Esophagus squamous epithelium (tissue), 5 donors: ENCODE data around the gene SMDT1. TPM values are rescaled to one million over a fixed set of nuclear protein-coding genes. Genes with fewer than 3 reads are reported as not detected.
A peak's percentile ranks its signal among the peaks of the same experiment; 100 is the strongest.

Experiments used
- DNase-seq: peaks from one replicate; lab custom pipeline; 2025; lab: John Stamatoyannopoulos, UW
- H3K27ac ChIP-seq, 4 donors: fragments of 200-600 bp; sonication (generic); one replicate each; pipeline ENCODE4 v1.5.1; 2016 to 2019; ENCODE audit warnings: mild to moderate bottlenecking in 1 of 4
- H3K27me3 ChIP-seq, 4 donors: fragments of 200-600 bp; sonication (generic); 1 replicate in 3 of 4; 2 replicates in 1 of 4; pipeline versions ENCODE4 v1.5.1 to v1.6.0; 2017 to 2021; ENCODE audit warnings: antibody characterized with exemption in 1 of 4
- H3K36me3 ChIP-seq, 3 donors: fragments of 200-600 bp; sonication (generic); one replicate each; pipeline ENCODE4 v1.5.1; 2016 to 2019
- H3K4me1 ChIP-seq, 3 donors: fragments of 200-600 bp; sonication (generic); one replicate each; pipeline ENCODE4 v1.5.1; 2017 to 2019
- H3K4me3 ChIP-seq, 4 donors: fragments of 200-600 bp; sonication (generic); 1 replicate in 3 of 4; 2 replicates in 1 of 4; pipeline ENCODE4 v1.5.1; 2016 to 2019; ENCODE audit warnings: mild to moderate bottlenecking in 2 of 4, moderate library complexity in 1 of 4
- H3K9me3 ChIP-seq, 3 donors: fragments of 200-600 bp; sonication (generic); one replicate each; pipeline ENCODE4 v1.5.1; 2016 to 2019
- POLR2A ChIP-seq, 4 donors: fragments of 450-650 bp; IDR thresholded peaks; one replicate each; pipeline ENCODE4 v1.6.1; 2017; ENCODE audit warnings: antibody characterized with exemption in 4 of 4, mild to moderate bottlenecking in 4 of 4, moderate library complexity in 3 of 4
- WGBS, 2 donors: methylation state at CpG; one replicate each; pipeline ENCODE4 v1.1.5; 2018; 5-methylcytosine and 5-hydroxymethylcytosine counted together
- intact Hi-C: fragments of 100-400 bp; cut with DNase I; formaldehyde crosslinking; loops from one replicate; pipeline ENCODE4 v1.15.0; 2022
- total RNA-seq, 4 donors: library from RNA; depleted of rRNA; stranded (reverse); fragments of >200 nt; gene quantifications; one replicate each; pipeline ENCODE4 v1.1.0, GENCODE V29; 2016
- TF ChIP-seq, protein P1 (sequence below), 6 experiments: fragments of 450-650 bp in 4 of 6; fragments of 200-600 bp in 2 of 6; sonication (generic) in 2 of 6; IDR thresholded peaks; one replicate each; pipeline ENCODE4 v1.5.1; 2016 to 2019; ENCODE audit warnings: antibody characterized with exemption in 6 of 6, mild to moderate bottlenecking in 4 of 6, moderate library complexity in 4 of 6
- donor health status: DM: yes; HTN: yes; CAD: no.

The SMDT1 gene
- total RNA-seq, 4 donors from 2014 or later, result 4.9 to 15.4 (median 8.6) TPM

DNA sequence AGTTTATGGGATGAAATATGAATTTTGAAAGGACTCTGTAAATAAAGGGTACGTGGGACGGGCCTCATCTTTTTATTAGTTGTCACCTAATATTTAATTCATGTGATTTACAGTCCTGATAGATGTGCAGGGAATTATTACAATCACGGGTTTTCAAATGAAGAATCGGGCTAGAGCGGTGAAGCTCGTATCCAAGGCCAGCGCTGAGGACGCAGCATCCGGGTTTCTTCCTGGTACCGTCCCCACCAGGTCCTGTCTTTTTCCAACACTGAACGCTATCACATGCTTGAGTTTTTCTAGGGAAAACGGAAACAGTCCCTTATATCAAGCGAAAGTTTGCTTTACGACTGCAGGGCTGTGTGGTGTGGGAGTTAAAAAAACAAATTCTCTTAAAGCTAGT, 787 bp downstream of the SMDT1 start:
- TF ChIP-seq, protein P1, sequence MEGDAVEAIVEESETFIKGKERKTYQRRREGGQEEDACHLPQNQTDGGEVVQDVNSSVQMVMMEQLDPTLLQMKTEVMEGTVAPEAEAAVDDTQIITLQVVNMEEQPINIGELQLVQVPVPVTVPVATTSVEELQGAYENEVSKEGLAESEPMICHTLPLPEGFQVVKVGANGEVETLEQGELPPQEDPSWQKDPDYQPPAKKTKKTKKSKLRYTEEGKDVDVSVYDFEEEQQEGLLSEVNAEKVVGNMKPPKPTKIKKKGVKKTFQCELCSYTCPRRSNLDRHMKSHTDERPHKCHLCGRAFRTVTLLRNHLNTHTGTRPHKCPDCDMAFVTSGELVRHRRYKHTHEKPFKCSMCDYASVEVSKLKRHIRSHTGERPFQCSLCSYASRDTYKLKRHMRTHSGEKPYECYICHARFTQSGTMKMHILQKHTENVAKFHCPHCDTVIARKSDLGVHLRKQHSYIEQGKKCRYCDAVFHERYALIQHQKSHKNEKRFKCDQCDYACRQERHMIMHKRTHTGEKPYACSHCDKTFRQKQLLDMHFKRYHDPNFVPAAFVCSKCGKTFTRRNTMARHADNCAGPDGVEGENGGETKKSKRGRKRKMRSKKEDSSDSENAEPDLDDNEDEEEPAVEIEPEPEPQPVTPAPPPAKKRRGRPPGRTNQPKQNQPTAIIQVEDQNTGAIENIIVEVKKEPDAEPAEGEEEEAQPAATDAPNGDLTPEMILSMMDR (IDR thresholded peaks at IDR 0.05), result no peak
- TF ChIP-seq POLR2A (IDR thresholded peaks at IDR 0.05), result no peak
- Histone ChIP-seq H3K4me3 (peak overlapping the region; percentile 62 to 89 (median 75)), H3K27ac (peak overlapping the region; percentile 98 to 100 (median 100)), H3K9me3 (no peaks in the 10 kb centered on the region), H3K36me3 (peaks cover 7 to 61% (median 15%) of the 10 kb centered on the region in 3 donors), H3K4me1 (peaks cover 17 to 62% (median 25%) of the 10 kb centered on the region in 3 donors), H3K27me3 (no peaks in the 10 kb centered on the region)
- WGBS, 2 donors, result 1 to 5% methylated on average over 13 to 14 of the region's 14 CpGs
- no peak for DNase-seq
- intact Hi-C loops, result no loop called here

DNA sequence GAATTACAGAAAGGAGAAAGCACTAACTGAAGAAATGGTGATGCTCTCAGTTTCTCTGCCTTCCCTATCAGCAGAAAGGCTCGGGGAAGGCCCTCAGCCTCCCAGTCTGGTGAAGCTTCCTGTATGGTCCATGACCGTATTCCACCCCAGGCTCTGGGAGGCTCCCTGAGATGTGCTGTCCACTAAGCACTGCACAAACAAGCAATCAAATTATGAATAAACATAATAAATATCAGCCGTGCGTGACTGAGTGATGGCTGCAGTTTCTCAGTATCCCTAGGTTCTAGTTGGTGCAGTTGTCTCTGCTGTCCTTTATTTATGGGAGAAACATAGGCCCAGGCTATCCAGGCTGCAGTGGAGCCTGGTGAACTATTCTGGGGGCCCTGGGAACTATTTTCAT, 3.6 kb downstream of the SMDT1 start:
- no peak overlapping the region for H3K27ac ChIP-seq
- H3K4me3 ChIP-seq, result no peak overlapping the region
- H3K9me3 ChIP-seq, result no peaks in the 10 kb centered on the region
- peaks cover 14 to 62% (median 20%) of the 10 kb centered on the region in 3 donors for H3K36me3 ChIP-seq
- DNase-seq, result no peak
- H3K4me1 ChIP-seq, result peaks cover 14 to 62% (median 23%) of the 10 kb centered on the region in 3 donors
- intact Hi-C loops, result no loop called here
- 93 to 100% methylated on average over 3 to 4 of the region's 4 CpGs for WGBS, 2 donors
- TF ChIP-seq POLR2A (IDR thresholded peaks at IDR 0.05), result no peak
- TF ChIP-seq, protein P1 (IDR thresholded peaks at IDR 0.05), result no peak
- H3K27me3 ChIP-seq, result no peaks in the 10 kb centered on the region

DNA sequence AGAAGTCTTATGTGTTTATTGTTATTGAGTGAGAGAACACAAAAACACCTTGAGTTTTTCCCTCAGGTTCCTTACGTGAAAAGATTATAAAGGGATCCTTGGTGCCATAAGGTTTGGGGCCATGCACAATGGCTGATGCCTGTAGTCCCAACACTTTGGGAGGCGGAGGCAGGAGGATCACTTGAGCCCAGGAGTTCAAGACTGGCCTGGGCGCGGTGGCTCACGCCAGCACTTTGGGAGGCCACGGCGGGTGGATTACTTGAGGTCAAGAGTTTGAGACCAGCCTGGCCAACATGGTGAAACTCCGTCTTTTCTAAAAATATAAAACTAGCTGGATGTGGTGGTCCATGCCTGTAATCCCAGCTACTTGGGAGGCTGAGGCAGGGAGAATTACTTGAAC, 5.4 kb downstream of the SMDT1 start:
- H3K36me3 ChIP-seq, result peaks cover 14 to 58% (median 20%) of the 10 kb centered on the region in 3 donors
- WGBS, 2 donors, result 88 to 94% methylated on average over 6 to 8 of the region's 8 CpGs
- TF ChIP-seq, protein P1 (IDR thresholded peaks at IDR 0.05), result no peak
- no peak for TF ChIP-seq POLR2A (IDR thresholded peaks at IDR 0.05)
- H3K27me3 ChIP-seq, result no peaks in the 10 kb centered on the region
- H3K9me3 ChIP-seq, result no peaks in the 10 kb centered on the region
- no peak for DNase-seq
- peaks cover 5 to 65% (median 23%) of the 10 kb centered on the region in 3 donors for H3K4me1 ChIP-seq
- intact Hi-C loops, result no loop called here
- H3K4me3 ChIP-seq, result no peak overlapping the region
- no peak overlapping the region for H3K27ac ChIP-seq

DNA sequence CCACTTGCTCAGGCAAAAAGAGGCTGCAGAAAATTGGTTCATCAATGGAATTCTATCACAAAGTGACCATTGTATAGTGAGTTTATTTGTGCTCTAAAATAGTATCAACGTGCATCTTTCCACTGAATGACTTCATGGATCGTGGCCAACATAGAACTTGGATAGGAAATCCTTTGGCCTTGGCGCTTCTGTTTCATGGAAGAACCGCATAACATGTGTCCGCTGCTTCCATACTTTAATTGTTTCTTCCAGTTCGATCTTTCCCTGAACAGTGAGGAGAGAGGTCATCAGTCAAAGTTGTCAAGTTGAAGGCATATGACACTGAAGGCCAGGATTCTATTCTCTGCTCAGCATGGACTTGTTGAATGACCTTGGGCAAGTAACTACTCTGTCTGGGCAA, 6.6 kb downstream of the SMDT1 start:
- 65 to 67% methylated on average over 6 of the region's 6 CpGs for WGBS, 2 donors
- intact Hi-C loops, result no loop called here
- Histone ChIP-seq H3K27ac (no peak overlapping the region), H3K4me1 (peaks cover 0 to 58% (median 17%) of the 10 kb centered on the region in 3 donors), H3K36me3 (peaks cover 14 to 58% (median 20%) of the 10 kb centered on the region in 3 donors), H3K4me3 (no peak overlapping the region), H3K27me3 (no peaks in the 10 kb centered on the region), H3K9me3 (no peaks in the 10 kb centered on the region)
- TF ChIP-seq POLR2A (IDR thresholded peaks at IDR 0.05), result no peak
- TF ChIP-seq, protein P1 (IDR thresholded peaks at IDR 0.05), result no peak
- DNase-seq, result no peak

DNA sequence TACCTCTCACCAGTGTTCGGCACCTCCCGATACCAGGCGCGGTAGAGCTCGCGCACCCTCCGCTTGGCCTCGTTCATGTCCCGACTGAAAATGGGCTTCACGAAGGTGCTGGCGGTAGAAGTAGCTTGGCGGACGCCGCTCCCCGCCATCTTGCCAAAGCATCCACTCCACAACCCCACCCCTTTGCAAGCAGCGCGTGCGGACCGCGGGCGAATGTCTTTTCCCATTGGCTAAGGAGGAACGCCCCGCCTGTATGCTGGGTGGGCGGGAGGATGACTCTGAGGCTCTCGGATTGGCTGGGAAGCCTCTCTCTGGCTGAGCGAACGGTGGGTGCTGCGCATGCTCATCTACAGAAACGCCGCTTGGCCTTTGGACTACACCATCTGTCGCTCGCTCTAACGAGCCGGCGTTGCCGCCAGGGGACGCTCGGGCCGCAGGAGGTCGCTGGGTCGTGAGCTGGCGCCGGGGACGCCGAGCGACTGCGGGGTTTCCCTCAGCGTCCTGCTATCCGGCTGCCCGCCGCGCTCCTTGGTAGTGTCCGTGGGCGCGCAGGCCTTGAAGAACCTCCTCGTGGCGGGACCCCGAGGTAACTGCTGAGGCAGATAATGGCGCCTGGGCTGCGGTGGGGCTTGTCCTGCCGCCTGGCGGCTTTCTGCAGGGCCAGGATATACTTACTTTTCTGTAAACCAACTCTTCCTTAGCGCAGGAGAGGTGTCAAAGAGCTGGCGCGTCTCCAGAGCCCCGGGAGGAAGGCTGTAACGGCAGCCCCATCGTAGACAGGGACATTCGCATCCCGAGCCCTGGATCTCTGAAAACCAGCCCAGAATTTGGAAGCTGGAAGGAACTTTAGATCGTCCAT, 11.3 kb downstream of the SMDT1 start, which contains the start of gene NDUFA6:
TSS of gene NDUFA6 (minus strand) at position 177 of the 859 bp plus-strand sequence. CDS start at position 149, 28 bp downstream.
- peak; percentile 97 for DNase-seq

More for the DNA sequence above, 11.3 kb downstream of the SMDT1 start, which contains the start of gene NDUFA6:
- 0 to 1% methylated on average over 20 to 25 of the region's 71 CpGs for WGBS, 2 donors
- no peaks in the 10 kb centered on the region for H3K27me3 ChIP-seq
- H3K27ac ChIP-seq, result peak within 1 kb of the TSS; percentile 95 to 98 (median 98)
- H3K9me3 ChIP-seq, result no peaks in the 10 kb centered on the region
- TF ChIP-seq, protein P1 (IDR thresholded peaks at IDR 0.05), result peak; percentile 93 to 99 (median 97)
- peak in 3 of 4 donors; percentile 89 to 93 (median 89) for TF ChIP-seq POLR2A (IDR thresholded peaks at IDR 0.05)
- peak within 1 kb of the TSS; percentile 74 to 91 (median 81) for H3K4me3 ChIP-seq
- peaks cover 0 to 43% (median 17%) of the 10 kb centered on the region in 3 donors for H3K4me1 ChIP-seq
- peaks cover under 1 to 18% (median 8%) of the 10 kb centered on the region in 3 donors for H3K36me3 ChIP-seq
- intact Hi-C loops, result loop anchor here (5.0 kb wide), 1 partner anchor 346 kb away; no protein-coding TSS in a partner anchor
